Ovary (tissue), 3 donors: ENCODE results near the gene ERAS.

Source experiments
- POLR2A ChIP-seq: fragments of 450-650 bp; IDR thresholded peaks from one replicate; pipeline ENCODE4 v1.6.1; 2017; ENCODE audit warnings: antibody characterized with exemption, mild to moderate bottlenecking, moderate library complexity
- TF ChIP-seq, protein P1 (sequence below), 3 donors: fragments of 450-650 bp in 2 of 3; fragments of 200-600 bp in 1 of 3; IDR thresholded peaks; one replicate each; pipeline versions ENCODE4 v1.5.1 to v1.8.0; 2016 to 2022; ENCODE audit warnings: antibody characterized with exemption in 3 of 3, mild to moderate bottlenecking in 1 of 3
- donor health status: DM: no; HTN: no; CAD: no.

- TF ChIP-seq POLR2A, result no peak
- TF ChIP-seq, protein P1, sequence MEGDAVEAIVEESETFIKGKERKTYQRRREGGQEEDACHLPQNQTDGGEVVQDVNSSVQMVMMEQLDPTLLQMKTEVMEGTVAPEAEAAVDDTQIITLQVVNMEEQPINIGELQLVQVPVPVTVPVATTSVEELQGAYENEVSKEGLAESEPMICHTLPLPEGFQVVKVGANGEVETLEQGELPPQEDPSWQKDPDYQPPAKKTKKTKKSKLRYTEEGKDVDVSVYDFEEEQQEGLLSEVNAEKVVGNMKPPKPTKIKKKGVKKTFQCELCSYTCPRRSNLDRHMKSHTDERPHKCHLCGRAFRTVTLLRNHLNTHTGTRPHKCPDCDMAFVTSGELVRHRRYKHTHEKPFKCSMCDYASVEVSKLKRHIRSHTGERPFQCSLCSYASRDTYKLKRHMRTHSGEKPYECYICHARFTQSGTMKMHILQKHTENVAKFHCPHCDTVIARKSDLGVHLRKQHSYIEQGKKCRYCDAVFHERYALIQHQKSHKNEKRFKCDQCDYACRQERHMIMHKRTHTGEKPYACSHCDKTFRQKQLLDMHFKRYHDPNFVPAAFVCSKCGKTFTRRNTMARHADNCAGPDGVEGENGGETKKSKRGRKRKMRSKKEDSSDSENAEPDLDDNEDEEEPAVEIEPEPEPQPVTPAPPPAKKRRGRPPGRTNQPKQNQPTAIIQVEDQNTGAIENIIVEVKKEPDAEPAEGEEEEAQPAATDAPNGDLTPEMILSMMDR (IDR thresholded peaks at IDR 0.05), result no peak
Measured at GRCh38 chrX:48785186-48785539, 41.1 kb upstream of the ERAS start.
